ENCODE results near the gene IGF1R. TPM values are rescaled to one million over a fixed set of nuclear protein-coding genes. Genes with fewer than 3 reads are reported as not detected.

IGF1R gene
- total RNA-seq, 2 donors from 2014 or later = 35.0 to 37.0 TPM

GRCh38 chr15:98715401-98715800, 67.1 kb downstream of the IGF1R start:
- Histone ChIP-seq H3K36me3 (no peaks in the 10 kb centered on the region), H3K4me1 (peaks cover 10% of the 10 kb centered on the region), H3K9me3 (no peaks in the 10 kb centered on the region), H3K4me3 (no peak overlapping the region), H3K9ac (ENCODE audit: low read depth in 2 of 2, low read length in 2 of 2) (no peak overlapping the region), H3K27ac (no peak overlapping the region), H3K27me3 (no peaks in the 10 kb centered on the region)
- TF ChIP-seq CTCF (IDR thresholded peaks at IDR 0.05) = no peak
- no peak for DNase-seq
- intact Hi-C loops (cut with DNase I) = no loop called here

- Histone ChIP-seq H3K4me1 (peaks cover 10% of the 10 kb centered on the region), H3K9me3 (no peaks in the 10 kb centered on the region), H3K27me3 (no peaks in the 10 kb centered on the region), H3K27ac (no peak overlapping the region), H3K36me3 (no peaks in the 10 kb centered on the region), H3K4me3 (no peak overlapping the region), H3K9ac (ENCODE audit: low read depth in 2 of 2, low read length in 2 of 2) (no peak overlapping the region)
- TF ChIP-seq CTCF (IDR thresholded peaks at IDR 0.05) = no peak
- intact Hi-C loops (cut with DNase I) = no loop called here
- no peak for DNase-seq
Observed at GRCh38 chr15:98715890-98716443, 67.6 kb downstream of the IGF1R start.

DNA sequence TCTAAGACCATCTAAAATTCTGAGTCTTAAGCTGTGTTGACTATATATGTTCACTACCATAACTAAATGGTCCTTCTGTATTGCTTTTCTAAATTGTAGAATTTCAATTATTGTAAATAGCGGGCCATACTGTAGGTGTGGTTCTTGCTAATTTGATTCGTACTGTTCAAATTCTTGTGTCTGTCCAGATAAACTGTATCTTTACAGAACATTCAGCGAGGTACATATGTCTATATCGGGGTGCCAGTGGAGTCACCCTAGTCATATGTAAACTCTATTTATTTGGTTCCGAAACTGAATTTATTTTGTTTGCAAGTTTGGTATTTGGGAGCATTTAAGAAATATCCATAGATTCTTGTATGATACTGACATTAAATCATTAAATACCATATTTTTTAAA, 69.0 kb downstream of the IGF1R start:
- no peak for TF ChIP-seq CTCF (IDR thresholded peaks at IDR 0.05)
- peaks cover 10% of the 10 kb centered on the region for H3K4me1 ChIP-seq
- DNase-seq = no peak
- H3K4me3 ChIP-seq = no peak overlapping the region
- H3K9me3 ChIP-seq = no peaks in the 10 kb centered on the region
- no peak overlapping the region for H3K27ac ChIP-seq
- H3K9ac ChIP-seq (ENCODE audit: low read depth in 2 of 2, low read length in 2 of 2) = no peak overlapping the region
- intact Hi-C loops (cut with DNase I) = no loop called here
- no peaks in the 10 kb centered on the region for H3K27me3 ChIP-seq
- no peaks in the 10 kb centered on the region for H3K36me3 ChIP-seq

DNA sequence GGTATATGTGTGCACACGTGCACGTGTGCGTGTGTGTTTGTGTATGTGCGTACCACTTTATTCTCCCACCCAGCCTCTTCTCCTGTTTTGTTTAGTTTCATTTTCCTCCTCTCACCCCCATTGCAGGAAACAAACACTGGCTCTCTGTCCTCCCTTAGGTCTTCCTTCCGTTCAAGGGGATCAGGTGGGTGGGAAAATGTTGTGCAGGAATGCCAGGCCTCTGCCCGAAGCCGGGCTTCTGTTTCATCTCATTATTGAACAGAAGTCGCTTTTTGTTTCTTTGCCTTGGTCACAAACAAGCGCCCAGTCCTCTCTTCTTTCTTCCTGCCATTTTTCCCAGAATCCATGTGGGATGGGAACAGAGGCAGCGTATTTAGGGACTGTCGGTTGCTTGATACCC, 69.6 kb downstream of the IGF1R start:
- no peak for TF ChIP-seq CTCF (IDR thresholded peaks at IDR 0.05)
- Histone ChIP-seq H3K9ac (ENCODE audit: low read depth in 2 of 2, low read length in 2 of 2) (no peak overlapping the region), H3K4me3 (no peak overlapping the region), H3K4me1 (peaks cover 9% of the 10 kb centered on the region), H3K27me3 (no peaks in the 10 kb centered on the region), H3K36me3 (no peaks in the 10 kb centered on the region), H3K27ac (no peak overlapping the region), H3K9me3 (no peaks in the 10 kb centered on the region)
- no peak for DNase-seq
- intact Hi-C loops (cut with DNase I) = no loop called here

- H3K4me3 ChIP-seq = no peak overlapping the region
- peaks cover 9% of the 10 kb centered on the region for H3K4me1 ChIP-seq
- H3K27ac ChIP-seq = no peak overlapping the region
- H3K36me3 ChIP-seq = no peaks in the 10 kb centered on the region
- intact Hi-C loops (cut with DNase I) = no loop called here
- H3K9me3 ChIP-seq = no peaks in the 10 kb centered on the region
- H3K27me3 ChIP-seq = no peaks in the 10 kb centered on the region
- no peak for DNase-seq
- H3K9ac ChIP-seq (ENCODE audit: low read depth in 2 of 2, low read length in 2 of 2) = no peak overlapping the region
- no peak for TF ChIP-seq CTCF (IDR thresholded peaks at IDR 0.05)
Observed at GRCh38 chr15:98718426-98719136, 70.2 kb downstream of the IGF1R start.

Data from colonic mucosa (tissue), 4 donors.